Hepatocyte (in vitro differentiated cells): ENCODE data around the gene DCTN1.

Experiments used
- EZH2 ChIP-seq: fragments of 200-600 bp; sonication (generic); IDR thresholded peaks from 2 replicates; pipeline ENCODE4 v1.6.1; 2016; ENCODE audit warnings: antibody characterized with exemption, mild to moderate bottlenecking, borderline replicate concordance
- EZH2phosphoT487 ChIP-seq: fragments of 200-600 bp; sonication (generic); IDR thresholded peaks from one replicate; pipeline ENCODE4 v1.6.1; 2018; ENCODE audit warnings: antibody characterized with exemption, mild to moderate bottlenecking, low read depth, moderate library complexity; ENCODE audit not compliant: unreplicated experiment, severe bottlenecking
- TF ChIP-seq, protein P1 (sequence below): fragments of 200-600 bp; sonication (generic); IDR thresholded peaks from 2 replicates; pipeline ENCODE4 v1.5.1; 2016; ENCODE audit warnings: antibody characterized with exemption, mild to moderate bottlenecking; ENCODE audit not compliant: poor library complexity

DNA sequence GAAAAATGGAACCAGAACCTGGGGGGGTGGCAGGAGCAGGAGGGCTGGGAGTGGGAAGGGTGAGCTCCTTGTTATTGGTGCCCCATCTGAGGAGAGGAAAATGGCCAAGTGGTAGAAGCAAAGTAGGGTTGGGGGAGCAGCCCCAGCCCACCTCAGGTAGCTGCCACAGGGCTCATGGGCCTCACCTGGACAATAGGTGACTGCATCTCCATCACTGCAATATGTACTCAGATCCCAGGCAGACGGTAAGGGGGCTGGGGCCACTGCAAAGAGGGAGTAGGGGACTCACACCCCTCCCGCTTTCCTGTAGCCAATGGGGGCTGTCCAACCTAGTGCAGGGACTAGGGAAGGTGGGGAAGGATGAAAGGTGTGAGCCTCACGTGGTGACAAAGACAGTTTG, 37.1 kb upstream of the DCTN1 start:
- TF ChIP-seq, protein P1, sequence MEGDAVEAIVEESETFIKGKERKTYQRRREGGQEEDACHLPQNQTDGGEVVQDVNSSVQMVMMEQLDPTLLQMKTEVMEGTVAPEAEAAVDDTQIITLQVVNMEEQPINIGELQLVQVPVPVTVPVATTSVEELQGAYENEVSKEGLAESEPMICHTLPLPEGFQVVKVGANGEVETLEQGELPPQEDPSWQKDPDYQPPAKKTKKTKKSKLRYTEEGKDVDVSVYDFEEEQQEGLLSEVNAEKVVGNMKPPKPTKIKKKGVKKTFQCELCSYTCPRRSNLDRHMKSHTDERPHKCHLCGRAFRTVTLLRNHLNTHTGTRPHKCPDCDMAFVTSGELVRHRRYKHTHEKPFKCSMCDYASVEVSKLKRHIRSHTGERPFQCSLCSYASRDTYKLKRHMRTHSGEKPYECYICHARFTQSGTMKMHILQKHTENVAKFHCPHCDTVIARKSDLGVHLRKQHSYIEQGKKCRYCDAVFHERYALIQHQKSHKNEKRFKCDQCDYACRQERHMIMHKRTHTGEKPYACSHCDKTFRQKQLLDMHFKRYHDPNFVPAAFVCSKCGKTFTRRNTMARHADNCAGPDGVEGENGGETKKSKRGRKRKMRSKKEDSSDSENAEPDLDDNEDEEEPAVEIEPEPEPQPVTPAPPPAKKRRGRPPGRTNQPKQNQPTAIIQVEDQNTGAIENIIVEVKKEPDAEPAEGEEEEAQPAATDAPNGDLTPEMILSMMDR, result no peak
- TF ChIP-seq EZH2phosphoT487 (no peak), EZH2 (no peak)
